GM19043 (cell line): Measurements from ENCODE around the gene COL28A1.
A peak's percentile ranks its signal among the peaks of the same experiment; 100 is the strongest.
"Not testable (repeated sequence)": the region's sequence is repeated elsewhere in the genome, so short reads cannot be mapped to it uniquely, and the experiment has no call there.

Experiments used
- ATAC-seq: cut with Tn5 transposase; IDR thresholded peaks from one replicate; pipeline ENCODE4 v1.9.1; 2021; ENCODE audit warnings: low read depth; ENCODE audit not compliant: unreplicated experiment

Gene COL28A1

GRCh38 chr7:7477641-7478040 is 58.0 kb downstream of the COL28A1 start:
- ATAC-seq = not testable (repeated sequence)

- ATAC-seq = no peak
Measured at GRCh38 chr7:7476381-7476780, 59.3 kb downstream of the COL28A1 start.

- no peak for ATAC-seq
Measured at GRCh38 chr7:7475601-7476000, 60.1 kb downstream of the COL28A1 start.

DNA sequence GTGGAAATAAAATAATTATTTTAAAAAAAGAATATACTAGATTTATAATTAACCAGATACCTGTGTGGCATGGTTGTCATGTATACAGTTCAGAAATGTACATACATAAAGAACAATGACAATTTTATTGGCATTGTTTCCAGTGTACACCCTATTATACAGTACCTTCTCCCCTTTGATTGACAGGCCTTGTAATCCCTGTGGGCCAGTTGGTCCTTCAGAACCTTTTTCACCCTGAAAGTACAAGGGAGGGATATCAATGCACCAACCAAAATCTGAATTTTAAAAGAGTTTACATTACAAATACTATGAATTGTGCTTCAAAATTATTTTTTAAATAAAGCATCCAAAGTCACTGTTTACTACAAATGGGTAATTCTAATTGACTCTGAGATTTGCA is 61.2 kb downstream of the COL28A1 start:
- ATAC-seq = no peak

GRCh38 chr7:7464991-7465765 is 70.5 kb downstream of the COL28A1 start:
- not testable (repeated sequence) for ATAC-seq

DNA sequence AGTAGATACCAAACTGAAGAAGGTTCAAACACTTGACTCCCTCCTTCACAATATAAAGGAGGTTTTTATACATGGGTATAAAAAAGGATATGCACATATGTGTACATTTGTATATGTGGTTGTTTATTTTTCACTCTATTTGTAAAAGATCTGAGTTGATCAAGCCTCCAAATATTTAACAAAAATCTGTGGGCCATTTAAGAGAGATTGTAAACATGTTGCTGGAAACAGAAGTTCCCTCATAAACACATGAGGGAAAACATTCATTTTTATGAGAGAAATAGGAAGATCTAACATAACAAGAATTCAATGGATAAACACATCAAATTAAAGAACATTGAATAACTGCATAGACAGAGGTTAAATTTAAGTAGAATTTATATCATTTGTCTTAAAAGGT is 81.7 kb downstream of the COL28A1 start:
- no peak for ATAC-seq

- ATAC-seq = no peak
Measured at GRCh38 chr7:7452652-7453051, 83.0 kb downstream of the COL28A1 start.

DNA sequence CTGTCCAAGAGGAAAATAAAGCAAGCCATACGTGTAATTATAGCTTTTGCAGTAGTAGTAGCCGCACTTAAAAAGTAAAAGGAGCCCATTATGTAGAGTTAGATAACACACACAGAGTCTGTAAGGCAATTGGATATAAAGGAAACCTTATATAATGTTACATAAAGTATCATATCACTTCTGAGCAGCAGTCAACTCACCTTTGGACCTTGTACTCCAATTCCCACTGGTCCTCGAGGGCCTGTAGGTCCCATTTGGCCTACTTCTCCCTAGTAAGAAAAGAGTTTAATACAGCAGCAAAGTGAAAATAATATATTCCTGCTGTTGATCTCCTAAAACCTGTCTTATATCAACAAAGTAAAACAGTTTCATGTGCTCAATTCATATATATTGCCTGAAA is 83.6 kb downstream of the COL28A1 start:
- ATAC-seq = no peak

DNA sequence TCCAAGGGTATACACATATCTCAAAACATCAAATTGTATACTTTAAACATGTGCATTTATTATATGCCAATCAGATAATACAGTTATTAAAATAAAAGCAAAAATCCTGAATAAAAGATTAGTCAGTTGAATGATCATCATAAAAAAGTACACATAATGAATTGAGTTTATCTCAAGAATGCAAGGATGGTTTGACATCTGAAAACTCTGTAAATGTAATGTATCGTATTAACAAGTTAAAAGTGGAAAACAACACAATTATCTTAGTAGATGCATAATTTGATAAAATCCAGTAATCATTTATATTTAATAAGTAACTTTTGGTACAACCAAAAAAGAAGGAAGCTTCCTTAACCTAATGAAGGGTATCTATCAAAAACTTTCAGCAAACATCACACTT is 86.6 kb downstream of the COL28A1 start:
- no peak for ATAC-seq

DNA sequence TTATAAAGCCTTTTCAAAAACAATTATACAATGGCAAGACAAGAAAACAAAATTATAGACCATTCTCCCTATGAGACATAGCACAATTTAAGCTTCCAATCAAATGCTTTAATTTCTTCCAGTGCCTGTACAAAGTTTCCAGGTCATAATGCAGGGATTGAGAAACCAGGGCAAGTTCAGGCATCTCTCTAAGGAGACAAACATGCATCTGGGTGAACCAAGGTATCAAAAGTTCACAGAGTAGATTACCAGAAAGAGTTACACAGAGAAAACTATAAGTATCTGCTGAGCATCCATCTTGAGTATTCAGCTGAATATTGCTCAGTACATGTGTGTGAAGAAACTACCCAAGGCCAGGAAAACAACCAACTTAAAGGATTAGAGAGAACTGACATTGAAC is 89.1 kb downstream of the COL28A1 start:
- ATAC-seq = no peak

DNA sequence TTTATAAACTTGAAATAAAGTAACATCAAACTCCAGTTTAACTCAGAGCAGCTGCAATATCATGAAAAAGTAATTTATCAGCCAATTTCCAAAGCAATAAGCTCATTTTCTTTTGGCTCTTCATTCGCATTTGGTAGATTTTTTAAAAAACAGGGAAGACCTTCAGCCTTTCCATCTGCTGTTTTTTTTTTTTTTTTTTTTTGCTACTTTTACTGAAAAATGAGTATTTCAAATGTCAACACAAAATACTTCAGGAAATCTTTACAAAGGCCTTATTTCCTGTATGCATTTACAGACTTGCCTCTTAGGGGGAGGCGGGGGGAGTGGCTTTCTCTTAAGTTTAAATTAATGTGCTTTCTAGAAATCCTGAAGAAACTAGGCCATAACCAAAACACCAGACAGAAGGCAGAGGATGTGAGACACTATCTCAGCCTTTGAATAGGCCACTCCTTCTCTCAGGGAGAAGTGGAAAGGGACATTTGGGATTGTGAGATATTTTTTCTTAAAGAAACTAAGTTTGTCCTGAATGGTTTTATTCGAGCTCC is 91.8 kb downstream of the COL28A1 start:
- ATAC-seq = no peak

DNA sequence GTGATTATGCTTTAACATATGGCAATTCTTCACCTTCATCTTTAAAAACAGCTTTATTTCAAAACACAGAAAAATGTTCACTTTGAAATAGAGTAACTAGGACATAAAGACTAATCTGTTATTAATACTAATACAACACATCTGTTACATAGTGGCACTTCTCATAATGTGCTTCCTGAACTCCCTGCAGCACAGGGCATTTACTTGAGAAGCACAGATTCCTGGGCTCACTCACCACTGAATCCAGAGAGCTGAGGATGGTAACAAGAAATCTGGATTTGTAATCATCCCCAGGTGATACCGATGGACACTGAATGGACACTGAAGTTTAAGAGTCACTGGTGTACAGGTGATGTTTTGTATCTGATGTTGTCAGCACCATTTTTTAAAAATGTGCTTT is 96.1 kb downstream of the COL28A1 start:
- no peak for ATAC-seq

DNA sequence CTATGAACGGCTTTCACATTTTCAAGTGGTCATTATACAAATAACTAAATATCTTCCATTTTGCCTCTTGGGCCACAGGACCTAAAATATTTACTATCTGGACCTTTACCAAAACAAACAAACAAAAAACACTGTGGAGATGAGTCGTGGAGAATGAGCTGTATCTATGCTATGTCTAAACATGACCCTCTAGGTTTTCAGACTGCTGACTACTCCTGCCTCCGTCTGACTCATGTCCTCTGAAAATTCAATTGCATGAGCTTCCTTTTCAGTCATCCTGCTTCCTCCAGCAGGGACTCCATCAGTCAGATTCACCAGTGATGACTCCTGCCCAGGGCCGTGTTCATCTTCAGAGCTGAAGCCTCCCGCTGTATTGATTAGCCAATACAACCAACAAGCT is 96.8 kb downstream of the COL28A1 start:
- ATAC-seq = no peak

GRCh38 chr7:7435978-7436377 is 99.7 kb downstream of the COL28A1 start:
- ATAC-seq = no peak

- ATAC-seq = no peak
Measured at GRCh38 chr7:7434329-7434728, 101.3 kb downstream of the COL28A1 start.

GRCh38 chr7:7433811-7434210 is 101.9 kb downstream of the COL28A1 start:
- ATAC-seq = no peak

DNA sequence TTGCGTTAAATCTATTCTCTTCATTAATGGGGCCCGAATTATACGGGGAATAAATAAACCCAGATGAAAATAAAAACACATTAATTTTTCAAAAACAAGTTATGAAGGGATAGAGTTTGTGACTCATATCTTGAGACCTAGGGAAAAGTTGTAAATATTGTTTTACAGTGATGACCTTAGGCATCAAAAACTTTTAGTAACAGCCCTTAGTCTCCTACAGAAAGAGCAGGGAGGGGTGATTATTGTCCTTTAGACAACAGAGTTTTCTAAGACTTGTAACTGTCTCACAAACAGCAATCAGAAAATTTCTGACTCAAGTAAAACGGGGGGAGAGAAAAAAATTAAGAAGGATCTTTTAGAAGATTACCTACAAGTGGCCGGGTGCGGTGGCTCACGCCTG is 102.7 kb downstream of the COL28A1 start:
- no peak for ATAC-seq

- no peak for ATAC-seq
Measured at GRCh38 chr7:7428806-7429205, 106.9 kb downstream of the COL28A1 start.

GRCh38 chr7:7427363-7427762 is 108.3 kb downstream of the COL28A1 start:
- ATAC-seq = no peak

DNA sequence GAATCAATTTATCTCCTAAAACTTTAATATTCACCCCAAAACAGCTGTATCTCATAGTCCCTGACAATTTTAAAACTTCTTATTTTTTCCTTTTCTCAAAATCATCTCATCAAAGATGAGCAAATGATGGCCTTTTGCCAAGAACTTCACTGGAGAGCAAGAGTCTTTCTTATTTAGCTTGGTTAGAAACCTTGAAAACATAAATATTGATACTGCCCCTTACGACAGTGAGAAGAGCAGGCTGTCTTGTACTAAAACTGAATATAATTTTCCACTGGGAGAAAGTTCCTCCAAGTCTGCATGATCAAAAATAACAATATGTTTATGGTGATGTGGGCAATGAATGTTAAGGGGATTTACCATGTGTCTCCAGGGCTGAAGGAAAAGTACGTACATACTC is 109.0 kb downstream of the COL28A1 start:
- no peak for ATAC-seq

- ATAC-seq = no peak
Measured at GRCh38 chr7:7425321-7425720, 110.4 kb downstream of the COL28A1 start.

DNA sequence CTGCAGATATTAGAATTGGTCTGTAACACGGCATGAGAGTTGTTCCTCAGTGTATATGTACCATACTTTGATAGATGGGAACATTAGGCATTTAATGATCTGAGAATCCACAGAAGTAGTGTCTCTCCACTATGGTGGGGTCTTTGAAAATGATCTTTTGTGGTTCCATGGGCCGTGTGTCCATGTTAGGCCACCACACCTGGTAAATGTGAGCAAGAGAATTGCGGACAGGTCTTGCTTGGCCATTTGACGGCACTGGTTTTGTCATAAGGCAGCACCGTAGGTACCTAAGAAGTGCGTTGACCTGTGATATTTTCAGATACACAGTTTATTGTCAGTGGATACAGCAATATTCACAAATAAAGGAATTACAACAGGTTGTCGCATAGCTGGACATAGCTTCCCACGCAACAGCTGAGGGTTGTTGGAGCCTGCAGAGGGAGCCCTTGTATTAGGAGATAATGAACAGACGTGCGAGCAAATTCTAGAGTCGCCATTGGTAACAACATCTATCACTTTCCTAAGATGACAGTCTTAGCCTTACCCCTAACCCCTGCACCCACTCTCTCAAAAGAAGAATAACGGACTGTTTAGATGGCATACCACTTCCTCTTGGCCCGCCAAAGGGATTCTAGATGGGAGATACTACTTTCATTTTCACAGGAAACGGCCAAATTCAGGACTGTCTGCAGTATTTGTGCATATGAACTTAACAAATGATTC is 111.4 kb downstream of the COL28A1 start:
- ATAC-seq = peak; percentile 74
